RWPE1 (cell line): ENCODE measurements around the gene OR6J1.
"Not testable (repeated sequence)": the region's sequence is repeated elsewhere in the genome, so short reads cannot be mapped to it uniquely, and the experiment has no call there.

Experiments
- CTCF ChIA-PET: fragments of 350-600 bp; sonication (Branson Sonifier 250); formaldehyde crosslinking; extraction: SDS; loops from one replicate; lab custom pipeline; 2021; lab: Yijun Ruan, JAX
- POLR2A ChIA-PET: fragments of 400-600 bp; formaldehyde crosslinking; extraction: SDS; loops from one replicate; lab custom pipeline; 2020; ENCODE audit warnings: antibody characterized with exemption; ENCODE audit not compliant: low non-redundant PET; lab: Yijun Ruan, JAX
- DNase-seq: peaks from one replicate; pipeline ENCODE4 v3.0.0; 2012; ENCODE audit warnings: low spot score
- H3K27ac ChIP-seq: fragments of 450-650 bp; 2 replicates; pipeline ENCODE4 v1.5.1; 2017
- CTCF ChIP-seq: fragments of 450-650 bp; conservative IDR thresholded peaks from 2 replicates; pipeline ENCODE4 v1.5.1; 2017; ENCODE audit warnings: low read depth, mild to moderate bottlenecking

The OR6J1 gene

GRCh38 chr14:22678221-22678620, 34.1 kb upstream of the OR6J1 start:
- CTCF ChIA-PET, result no interaction called here
- POLR2A ChIA-PET, result no interaction called here
- no peak for TF ChIP-seq CTCF
- no peak for DNase-seq
- H3K27ac ChIP-seq, result no peak overlapping the region

- CTCF ChIA-PET, POLR2A ChIA-PET, DNase-seq, H3K27ac ChIP-seq: not testable (repeated sequence)
Observed at GRCh38 chr14:22677551-22677950, 33.4 kb upstream of the OR6J1 start.

GRCh38 chr14:22671622-22672021, 27.5 kb upstream of the OR6J1 start:
- no peak for TF ChIP-seq CTCF
- CTCF ChIA-PET, result no interaction called here
- POLR2A ChIA-PET, result no interaction called here
- DNase-seq, result no peak
- H3K27ac ChIP-seq, result no peak overlapping the region

GRCh38 chr14:22668863-22669262, 24.7 kb upstream of the OR6J1 start:
- POLR2A ChIA-PET, result no interaction called here
- H3K27ac ChIP-seq, result no peak overlapping the region
- no peak for DNase-seq
- no peak for TF ChIP-seq CTCF
- CTCF ChIA-PET, result no interaction called here

GRCh38 chr14:22668417-22668816, 24.3 kb upstream of the OR6J1 start:
- ChIA-PET CTCF (no interaction called here), POLR2A (interaction anchor here (0.6 kb wide), 1 partner anchor 106 kb away, joined by 3 read pairs; no protein-coding TSS in a partner anchor)
- DNase-seq, result no peak
- no peak for TF ChIP-seq CTCF
- no peak overlapping the region for H3K27ac ChIP-seq

GRCh38 chr14:22667881-22668280, 23.7 kb upstream of the OR6J1 start:
- no peak for DNase-seq
- H3K27ac ChIP-seq, result no peak overlapping the region
- TF ChIP-seq CTCF, result no peak
- ChIA-PET CTCF (no interaction called here), POLR2A (interaction anchor here (0.6 kb wide), 1 partner anchor 106 kb away, joined by 3 read pairs; no protein-coding TSS in a partner anchor)

- H3K27ac ChIP-seq, result no peak overlapping the region
- ChIA-PET CTCF (no interaction called here), POLR2A (no interaction called here)
- TF ChIP-seq CTCF, result no peak
- DNase-seq, result no peak
Observed at GRCh38 chr14:22666203-22666893, 22.2 kb upstream of the OR6J1 start.
